ENCODE data around the gene GJA5.

DNA sequence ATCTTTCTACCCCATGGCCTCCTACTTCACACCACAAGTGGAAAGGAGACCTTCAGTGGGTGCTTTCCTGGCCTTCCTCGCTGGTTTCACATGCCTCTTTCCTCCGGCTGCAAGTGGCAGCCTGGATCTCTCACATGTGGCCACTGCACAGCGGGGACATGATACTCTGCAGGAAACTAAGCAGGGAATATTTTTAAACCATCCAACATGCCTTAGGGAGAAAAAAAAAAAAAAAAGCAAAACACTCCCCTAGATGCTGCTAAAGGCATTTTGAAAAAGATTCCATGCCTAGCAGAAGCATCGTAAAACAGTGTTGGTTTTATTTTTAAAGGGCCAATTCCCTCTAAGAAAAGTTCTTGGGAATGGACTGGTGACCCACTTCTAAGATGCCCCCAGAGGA is 12.2 kb upstream of the GJA5 start:
- no peak for TF ChIP-seq POLR2A (IDR thresholded peaks at IDR 0.05)
- TF ChIP-seq, protein P1, sequence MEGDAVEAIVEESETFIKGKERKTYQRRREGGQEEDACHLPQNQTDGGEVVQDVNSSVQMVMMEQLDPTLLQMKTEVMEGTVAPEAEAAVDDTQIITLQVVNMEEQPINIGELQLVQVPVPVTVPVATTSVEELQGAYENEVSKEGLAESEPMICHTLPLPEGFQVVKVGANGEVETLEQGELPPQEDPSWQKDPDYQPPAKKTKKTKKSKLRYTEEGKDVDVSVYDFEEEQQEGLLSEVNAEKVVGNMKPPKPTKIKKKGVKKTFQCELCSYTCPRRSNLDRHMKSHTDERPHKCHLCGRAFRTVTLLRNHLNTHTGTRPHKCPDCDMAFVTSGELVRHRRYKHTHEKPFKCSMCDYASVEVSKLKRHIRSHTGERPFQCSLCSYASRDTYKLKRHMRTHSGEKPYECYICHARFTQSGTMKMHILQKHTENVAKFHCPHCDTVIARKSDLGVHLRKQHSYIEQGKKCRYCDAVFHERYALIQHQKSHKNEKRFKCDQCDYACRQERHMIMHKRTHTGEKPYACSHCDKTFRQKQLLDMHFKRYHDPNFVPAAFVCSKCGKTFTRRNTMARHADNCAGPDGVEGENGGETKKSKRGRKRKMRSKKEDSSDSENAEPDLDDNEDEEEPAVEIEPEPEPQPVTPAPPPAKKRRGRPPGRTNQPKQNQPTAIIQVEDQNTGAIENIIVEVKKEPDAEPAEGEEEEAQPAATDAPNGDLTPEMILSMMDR (IDR thresholded peaks at IDR 0.05), result no peak

All from right lobe of liver (tissue), 4 donors.